Endodermal cell (in vitro differentiated cells): ENCODE data around the gene PLSCR3. TPM values are rescaled to one million over a fixed set of nuclear protein-coding genes. Genes with fewer than 3 reads are reported as not detected.

ENCODE experiments used
- DNase-seq: peaks from one replicate; pipeline ENCODE4 v3.0.0-alpha.2; 2017
- H3K27ac ChIP-seq: 2 replicates; pipeline ENCODE4 v1.5.1; 2013; ENCODE audit warnings: mild to moderate bottlenecking, low read depth, low read length, moderate library complexity
- H3K27me3 ChIP-seq: 2 replicates; pipeline ENCODE4 v1.6.1; 2013; ENCODE audit warnings: mild to moderate bottlenecking, low read length, moderate library complexity; ENCODE audit not compliant: insufficient read depth, control insufficient read depth, poor library complexity, severe bottlenecking
- H3K36me3 ChIP-seq: 2 replicates; pipeline ENCODE4 v1.7.0; 2013; ENCODE audit warnings: mild to moderate bottlenecking, low read length, moderate library complexity; ENCODE audit not compliant: control insufficient read depth, insufficient read depth
- H3K4me1 ChIP-seq: one replicate; pipeline ENCODE4 v1.7.0; 2013; ENCODE audit warnings: low read length; ENCODE audit not compliant: control insufficient read depth, insufficient read depth
- H3K4me3 ChIP-seq: 2 replicates; pipeline ENCODE4 v1.5.1; 2013; ENCODE audit warnings: mild to moderate bottlenecking, low read length, moderate library complexity
- H3K9ac ChIP-seq: 2 replicates; pipeline ENCODE4 v1.6.1; 2013; ENCODE audit warnings: mild to moderate bottlenecking, low read length, moderate library complexity; ENCODE audit not compliant: poor library complexity, severe bottlenecking; ENCODE audit errors: extremely low read depth
- H3K9me3 ChIP-seq: 2 replicates; pipeline ENCODE4 v1.6.1; 2013; ENCODE audit warnings: mild to moderate bottlenecking, low read length, moderate library complexity; ENCODE audit not compliant: control insufficient read depth
- H3K27ac Mint-ChIP-seq: 2 replicates; pipeline ENCODE4 v1.8.0; 2020; ENCODE audit warnings: mixed read lengths
- H3K27me3 Mint-ChIP-seq: 2 replicates; pipeline ENCODE4 v1.8.0; 2021; ENCODE audit warnings: mild to moderate bottlenecking, mixed read lengths; ENCODE audit not compliant: insufficient read depth
- H3K36me3 Mint-ChIP-seq: 2 replicates; pipeline ENCODE4 v1.8.0; 2020; ENCODE audit warnings: low read depth, mixed read lengths
- H3K4me1 Mint-ChIP-seq: 2 replicates; pipeline ENCODE4 v1.8.0; 2020; ENCODE audit warnings: mixed read lengths
- H3K4me3 Mint-ChIP-seq: 2 replicates; pipeline ENCODE4 v1.8.0; 2020; ENCODE audit warnings: mild to moderate bottlenecking, moderate library complexity, mixed read lengths
- H3K9me3 Mint-ChIP-seq: 2 replicates; pipeline ENCODE4 v1.8.0; 2020; ENCODE audit warnings: mild to moderate bottlenecking, mixed read lengths
- CTCF ChIP-seq: fragments of 200-600 bp; sonication (generic); conservative IDR thresholded peaks from 2 replicates; pipeline ENCODE4 v1.5.0; 2021; ENCODE audit warnings: antibody characterized with exemption, mild to moderate bottlenecking
- WGBS, 2 experiments: methylation state at CpG; one replicate each; pipeline versions ENCODE4 v1.1.5 to v1.1.7; 2013; ENCODE audit warnings: missing lambda C conversion rate in 2 of 2, mixed read lengths in 1 of 2; ENCODE audit not compliant: insufficient coverage in 1 of 2, insufficient read length in 1 of 2; 5-methylcytosine and 5-hydroxymethylcytosine counted together
- total RNA-seq, 2 donors: library from RNA; stranded (reverse); fragmentation: NEBNext Ultra II Directional in 1 of 2; extraction: Animal tissue kit (Norgen Biotek cat#: 25700) in 1 of 2; gene quantifications; 2 replicates in 1 of 2; 3 replicates in 1 of 2; pipeline ENCODE4 v1.2.1, GENCODE V29; 2021

PLSCR3 gene
- total RNA-seq, 2 donors from 2014 or later = 21.0 to 26.2 TPM

- Mint-ChIP-seq H3K4me1 (no peaks in the 10 kb centered on the region), H3K9me3 (no peaks in the 10 kb centered on the region), H3K27me3 (peaks cover 27% of the 10 kb centered on the region), H3K36me3 (no peaks in the 10 kb centered on the region), H3K4me3 (no peak overlapping the region), H3K27ac (no peak overlapping the region)
- Histone ChIP-seq H3K27ac (no peak overlapping the region), H3K4me3 (no peak overlapping the region), H3K36me3 (no peaks in the 10 kb centered on the region), H3K9ac (no peak overlapping the region), H3K4me1 (no peaks in the 10 kb centered on the region), H3K27me3 (no peaks in the 10 kb centered on the region), H3K9me3 (no peaks in the 10 kb centered on the region)
- 94 to 98% methylated on average over 24 to 29 of the region's 29 CpGs for WGBS, 2 experiments
- no peak for TF ChIP-seq CTCF
- DNase-seq = no peak
Observed at GRCh38 chr17:7426896-7427489, 32.7 kb upstream of the PLSCR3 start.

- H3K27me3 Mint-ChIP-seq = peaks cover 26% of the 10 kb centered on the region
- no peak overlapping the region for H3K9ac ChIP-seq
Observed at GRCh38 chr17:7426203-7426863, 32.0 kb upstream of the PLSCR3 start.

GRCh38 chr17:7425756-7426155, 31.4 kb upstream of the PLSCR3 start:
- Mint-ChIP-seq H3K36me3 (no peaks in the 10 kb centered on the region), H3K9me3 (no peaks in the 10 kb centered on the region), H3K4me1 (no peaks in the 10 kb centered on the region), H3K4me3 (no peak overlapping the region), H3K27me3 (peaks cover 20% of the 10 kb centered on the region), H3K27ac (no peak overlapping the region)
- Histone ChIP-seq H3K9ac (no peak overlapping the region), H3K4me3 (no peak overlapping the region), H3K27ac (no peak overlapping the region), H3K36me3 (no peaks in the 10 kb centered on the region), H3K9me3 (no peaks in the 10 kb centered on the region), H3K27me3 (no peaks in the 10 kb centered on the region), H3K4me1 (no peaks in the 10 kb centered on the region)
- no peak for TF ChIP-seq CTCF
- WGBS, 2 experiments = 89 to 92% methylated on average over 7 to 8 of the region's 8 CpGs
- DNase-seq = no peak

More at GRCh38 chr17:7426203-7426863, 32.0 kb upstream of the PLSCR3 start:
- Mint-ChIP-seq H3K4me3 (no peak overlapping the region), H3K4me1 (no peaks in the 10 kb centered on the region), H3K9me3 (no peaks in the 10 kb centered on the region), H3K36me3 (no peaks in the 10 kb centered on the region), H3K27ac (no peak overlapping the region)
- H3K27me3 ChIP-seq = no peaks in the 10 kb centered on the region
- no peak overlapping the region for H3K4me3 ChIP-seq
- no peaks in the 10 kb centered on the region for H3K9me3 ChIP-seq
- DNase-seq = no peak
- H3K4me1 ChIP-seq = no peaks in the 10 kb centered on the region
- H3K27ac ChIP-seq = no peak overlapping the region
- no peak for TF ChIP-seq CTCF
- WGBS, 2 experiments = 94 to 99% methylated on average over 18 to 33 of the region's 33 CpGs
- H3K36me3 ChIP-seq = no peaks in the 10 kb centered on the region
